NCI-H1048 (cell line): ENCODE measurements around the gene MCU.

Source experiments
- DNase-seq: peaks from one replicate; lab custom pipeline; 2025; lab: John Stamatoyannopoulos, UW

The MCU gene

GRCh38 chr10:72802763-72803505 lies 111.0 kb downstream of the MCU start:
- no peak for DNase-seq

GRCh38 chr10:72808001-72808400 lies 116.1 kb downstream of the MCU start:
- no peak for DNase-seq

GRCh38 chr10:72809006-72809405 lies 117.1 kb downstream of the MCU start:
- no peak for DNase-seq

GRCh38 chr10:72810976-72811375 lies 119.0 kb downstream of the MCU start:
- no peak for DNase-seq

GRCh38 chr10:72812415-72812752 lies 120.4 kb downstream of the MCU start:
- DNase-seq = no peak

GRCh38 chr10:72812753-72813430 lies 120.9 kb downstream of the MCU start:
- DNase-seq = no peak

GRCh38 chr10:72814099-72814790 lies 122.3 kb downstream of the MCU start:
- no peak for DNase-seq

GRCh38 chr10:72816565-72816964 lies 124.6 kb downstream of the MCU start:
- no peak for DNase-seq

GRCh38 chr10:72818076-72818475 lies 126.1 kb downstream of the MCU start:
- no peak for DNase-seq

- no peak for DNase-seq
Observed at GRCh38 chr10:72819053-72819452, 127.1 kb downstream of the MCU start.

- DNase-seq = no peak
Observed at GRCh38 chr10:72821606-72822005, 129.7 kb downstream of the MCU start.

GRCh38 chr10:72822342-72822986 lies 130.5 kb downstream of the MCU start:
- DNase-seq = no peak

GRCh38 chr10:72825163-72825562 lies 133.2 kb downstream of the MCU start:
- DNase-seq = no peak

- no peak for DNase-seq
Observed at GRCh38 chr10:72826346-72826745, 134.4 kb downstream of the MCU start.

GRCh38 chr10:72828294-72828693 lies 136.4 kb downstream of the MCU start:
- no peak for DNase-seq

GRCh38 chr10:72830625-72831024 lies 138.7 kb downstream of the MCU start:
- DNase-seq = no peak

GRCh38 chr10:72831696-72832409 lies 139.9 kb downstream of the MCU start:
- DNase-seq = no peak

- no peak for DNase-seq
Observed at GRCh38 chr10:72832701-72833100, 140.8 kb downstream of the MCU start.

- DNase-seq = peak; percentile 22
Observed at GRCh38 chr10:72834183-72834825, 142.4 kb downstream of the MCU start.

GRCh38 chr10:72840319-72840718 lies 148.4 kb downstream of the MCU start:
- DNase-seq = no peak

GRCh38 chr10:72841487-72841886 lies 149.5 kb downstream of the MCU start:
- no peak for DNase-seq

GRCh38 chr10:72842164-72842563 lies 150.2 kb downstream of the MCU start:
- no peak for DNase-seq
